Hepatocyte (in vitro differentiated cells): ENCODE measurements around the gene C19orf53.

Source experiments
- CTCF ChIP-seq: fragments of 200-600 bp; sonication (generic); IDR thresholded peaks from 2 replicates; pipeline ENCODE4 v1.5.1; 2016; ENCODE audit warnings: antibody characterized with exemption, mild to moderate bottlenecking; ENCODE audit not compliant: poor library complexity
- EZH2 ChIP-seq: fragments of 200-600 bp; sonication (generic); IDR thresholded peaks from 2 replicates; pipeline ENCODE4 v1.6.1; 2016; ENCODE audit warnings: antibody characterized with exemption, mild to moderate bottlenecking, borderline replicate concordance

- TF ChIP-seq EZH2, result no peak
- TF ChIP-seq CTCF, result no peak
Observed at GRCh38 chr19:13751436-13751835, 22.8 kb upstream of the C19orf53 start.
